K562 (cell line): ENCODE data around the gene MGAT5. TPM values are rescaled to one million over a fixed set of nuclear protein-coding genes. Genes with fewer than 3 reads are reported as not detected.
"Not testable (repeated sequence)": the region's sequence is repeated elsewhere in the genome, so short reads cannot be mapped to it uniquely, and the experiment has no call there.

ENCODE experiments used
- ATAC-seq: fragments of 200-7000 bp; cut with Tn5 transposase; 3 replicates; pipeline ENCODE4 v1.9.1; 2020; ENCODE audit warnings: moderate library complexity
- BruUV-seq: library from RNA; stranded (reverse); fragments of 400-500 nt; replicated peaks from 2 replicates; lab custom pipeline; 2021; lab: Mats Ljungman, UMichigan
- CTCF ChIA-PET: fragments of 300-600 bp; formaldehyde crosslinking; extraction: SDS; loops from one replicate; lab custom pipeline; 2021; ENCODE audit warnings: low intra/inter-chr PET ratio; lab: Yijun Ruan, JAX
- POLR2A ChIA-PET: fragments of 300-600, 350-650 bp; sonication (Branson Sonifier 250); formaldehyde crosslinking; extraction: SDS; loops from one replicate; lab custom pipeline; 2021; ENCODE audit warnings: antibody characterized with exemption, inconsistent platforms; lab: Yijun Ruan, JAX
- DNase-seq, 4 experiments: peaks; one replicate each; pipeline versions ENCODE4 v3.0.0 to v3.0.0-alpha.2; 2011 to 2018; ENCODE audit warnings: low spot score in 3 of 4, mixed read lengths in 3 of 4; ENCODE audit errors: extremely low read depth in 1 of 4
- FAIRE-seq: peaks from 2 replicates; lab custom pipeline; 2011; peaks lifted over from hg19 to GRCh38; lab: Jason Lieb, UNC
- H2AFZ ChIP-seq: 2 replicates; pipeline ENCODE4 v1.6.0; 2011; ENCODE audit warnings: low read depth, low read length, control low read depth, inconsistent platforms
- H3K27ac ChIP-seq: fragments of 200-600 bp; 3 replicates; pipeline ENCODE4 v1.8.0; 2011; ENCODE audit warnings: low read depth, mild to moderate bottlenecking, control low read depth, inconsistent platforms, low read length, moderate library complexity, mixed read lengths; ENCODE audit errors: extremely low read depth
- H3K27me3 ChIP-seq, 2 experiments: fragments of 300-600 bp in 1 of 2; 2 replicates in 1 of 2; 3 replicates in 1 of 2; pipeline versions ENCODE4 v1.6.0 to v1.8.0; 2011; ENCODE audit warnings: inconsistent platforms in 2 of 2, low read length in 2 of 2, mild to moderate bottlenecking in 1 of 2, mixed read lengths in 1 of 2, moderate library complexity in 1 of 2; ENCODE audit not compliant: control insufficient read depth in 2 of 2, insufficient read depth in 2 of 2
- H3K36me3 ChIP-seq: fragments of 300-600 bp; 3 replicates; pipeline ENCODE4 v1.8.0; 2011; ENCODE audit warnings: mild to moderate bottlenecking, low read length, inconsistent platforms; ENCODE audit not compliant: control insufficient read depth, insufficient read depth
- H3K4me1 ChIP-seq, 2 experiments: fragments of 200-600 bp in 1 of 2; replicated peaks in 1 of 2; 2 replicates in 1 of 2; 3 replicates in 1 of 2; pipeline versions ENCODE4 v1.5.1 to v1.8.0; 2011; ENCODE audit warnings: inconsistent platforms in 2 of 2, low read length in 2 of 2, mild to moderate bottlenecking in 1 of 2, mixed read lengths in 1 of 2, moderate library complexity in 1 of 2; ENCODE audit not compliant: control insufficient read depth in 2 of 2, insufficient read depth in 2 of 2
- H3K4me2 ChIP-seq: 2 replicates; pipeline ENCODE4 v1.6.1; 2011; ENCODE audit warnings: low read length, control low read depth, inconsistent platforms, mixed read lengths; ENCODE audit not compliant: insufficient read depth
- H3K4me3 ChIP-seq: fragments of 200-600 bp; sonication (generic), shearing (Covaris generic); 2 replicates; pipeline ENCODE4 v1.5.1; 2016; ENCODE audit warnings: control low read depth, inconsistent platforms
- H3K79me2 ChIP-seq: fragments of 200-600 bp; 3 replicates; pipeline ENCODE4 v1.8.0; 2011; ENCODE audit warnings: low read length, inconsistent platforms; ENCODE audit not compliant: control insufficient read depth, insufficient read depth
- H3K9ac ChIP-seq, 2 experiments: 2 replicates each; pipeline versions ENCODE4 v1.6.0 to v1.6.1; 2011; ENCODE audit warnings: low read depth in 2 of 2, low read length in 2 of 2, control low read depth in 1 of 2, inconsistent platforms in 1 of 2, mild to moderate bottlenecking in 1 of 2, mixed read lengths in 1 of 2; ENCODE audit not compliant: insufficient read depth in 1 of 2
- H3K9me1 ChIP-seq: one replicate; pipeline ENCODE4 v1.6.0; 2011; ENCODE audit warnings: inconsistent platforms, mild to moderate bottlenecking, low read length, moderate library complexity; ENCODE audit not compliant: control insufficient read depth, insufficient read depth
- H3K9me3 ChIP-seq: replicated peaks from 2 replicates; pipeline ENCODE4 v1.5.1; 2011; ENCODE audit warnings: low read depth, low read length, inconsistent platforms; ENCODE audit not compliant: control insufficient read depth, insufficient read depth
- H4K20me1 ChIP-seq: replicated peaks from 2 replicates; pipeline ENCODE4 v1.6.1; 2011; ENCODE audit warnings: low read length, inconsistent platforms, mixed read lengths; ENCODE audit not compliant: control insufficient read depth, insufficient read depth
- KLF1 ChIP-seq: fragments of 450-650 bp; IDR thresholded peaks from 2 replicates; pipeline ENCODE4 v1.6.1; 2016; ENCODE audit warnings: missing genetic modification characterization, missing compliant biosample characterization
- KLF13 ChIP-seq: fragments of 450-650 bp; IDR thresholded peaks from 2 replicates; pipeline ENCODE4 v1.6.1; 2016; ENCODE audit warnings: missing genetic modification characterization, low read depth, mild to moderate bottlenecking, missing compliant biosample characterization, moderate library complexity, borderline replicate concordance
- MBD1 ChIP-seq: fragments of 250-450 bp; sonication (Bioruptor Pico); IDR thresholded peaks from 2 replicates; pipeline ENCODE4 v1.8.0; 2022; ENCODE audit warnings: inconsistent platforms
- TCF7L2 ChIP-seq: fragments of 150-350 bp; IDR thresholded peaks from 2 replicates; pipeline ENCODE4 v1.6.1; 2016; ENCODE audit warnings: low read depth, mild to moderate bottlenecking, low read length, moderate library complexity
- ZKSCAN8 ChIP-seq: fragments of 200-800 bp; sonication (Bioruptor generic); IDR thresholded peaks from 2 replicates; pipeline ENCODE4 v1.6.1; 2016; ENCODE audit warnings: missing genetic modification characterization, missing compliant biosample characterization
- WGBS: fragments of 100-300 bp; shearing (Covaris generic); methylation state at CpG from one replicate; pipeline ENCODE4 v1.1.6; 2016; ENCODE audit warnings: low coverage, mixed read lengths; ENCODE audit not compliant: insufficient coverage; ENCODE audit errors: missing lambda C conversion rate; 5-methylcytosine and 5-hydroxymethylcytosine counted together
- in situ Hi-C: fragments of 300-500 bp; cut with MboI; formaldehyde crosslinking; loops from 4 replicates; pipeline ENCODE4 v1.15.0; 2018; ENCODE audit warnings: inconsistent platforms, mixed read lengths
- intact Hi-C: fragments of 100-400 bp; cut with micrococcal nuclease; formaldehyde crosslinking; loops from 2 replicates; pipeline ENCODE4 v1.14.2; 2022
- polyA plus RNA-seq, 8 experiments: library from polyadenylated mRNA; depleted of rRNA in 4 of 8; stranded (reverse) in 5 of 8; unstranded in 3 of 8; fragments of >200 nt; fragmentation: Nextera tagmentation in 2 of 8; fragmentation: Illumina TruSeq in 1 of 8; extraction: Ambion mirVana in 2 of 8; extraction: Trizol in 1 of 8; gene quantifications; 2 replicates each; pipeline versions ENCODE4 v1.2.1 to v1.2.3, GENCODE V29; 2011 to 2014; ENCODE audit warnings: inconsistent platforms in 1 of 8, missing spikeins in 1 of 8
- total RNA-seq, 7 experiments: library from RNA; depleted of rRNA in 6 of 7; stranded (reverse); fragments of >200 nt in 6 of 7; fragmentation: Illumina TruSeq in 2 of 7; extraction: Trizol in 2 of 7; gene quantifications; 2 replicates each; pipeline versions ENCODE4 v1.2.1 to v1.2.3, GENCODE V29; 2011 to 2021; ENCODE audit warnings: low replicate concordance in 1 of 7
- TF ChIP-seq, protein P1 (sequence below): fragments of 450-650 bp; IDR thresholded peaks from 2 replicates; pipeline ENCODE4 v1.6.1; 2016; ENCODE audit warnings: missing biosample characterization, missing genetic modification characterization

Gene MGAT5
- total and polyA plus RNA-seq, 9 of the 15 experiments (the other 6 are each of a cell fraction or from before 2014, with no cell fraction given), result 1.6 to 18.6 (median 11.1) TPM

DNA sequence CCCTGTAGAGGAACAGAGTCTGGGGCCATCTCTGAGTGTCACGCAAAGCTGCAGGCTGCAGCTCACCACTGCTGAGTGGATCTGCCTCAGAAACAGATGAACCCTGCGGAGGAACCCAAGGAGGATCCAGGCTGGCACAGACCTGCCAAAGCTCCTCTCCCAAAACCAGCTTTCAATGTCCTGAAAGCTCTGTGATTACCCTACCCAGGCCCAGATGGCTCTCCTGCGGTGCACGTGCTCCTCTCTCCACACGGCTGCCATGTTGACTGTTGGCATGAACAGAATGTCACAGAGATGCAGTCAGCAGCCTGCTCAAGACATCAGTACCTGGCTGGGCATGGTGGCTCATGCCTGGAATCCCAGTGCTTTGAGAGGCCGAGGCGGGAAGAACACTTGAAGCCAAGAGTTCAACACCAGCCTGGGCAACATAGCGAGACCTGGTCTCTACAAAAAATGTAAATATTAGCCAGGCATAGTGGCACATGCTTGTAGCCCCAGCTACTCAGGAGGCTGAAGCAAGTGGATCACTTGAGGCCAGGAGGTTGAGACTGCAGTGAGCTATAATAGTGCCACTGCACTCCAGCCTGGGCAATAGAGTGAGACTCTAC, 216.8 kb downstream of the MGAT5 start:
- BruUV-seq, result no TSS peak
- Histone ChIP-seq H3K4me3 (no peak overlapping the region), H3K9me1 (no peaks in the 10 kb centered on the region)

GRCh38 chr2:134476982-134477381, 223.1 kb downstream of the MGAT5 start:
- BruUV-seq, result not testable (repeated sequence)

More for the DNA sequence above, 216.8 kb downstream of the MGAT5 start:
- Histone ChIP-seq H2AFZ (no peak overlapping the region), H3K4me1 (no peaks in the 10 kb centered on the region), H3K9ac (no peak overlapping the region), H3K9me3 (no peaks in the 10 kb centered on the region), H4K20me1 (no peaks in the 10 kb centered on the region; the same call in 1 of the 2 replicates), H3K27me3 (peaks cover 15 to 36% of the 10 kb centered on the region in 2 experiments), H3K79me2 (no peaks in the 10 kb centered on the region), H3K4me2 (no peak overlapping the region), H3K36me3 (no peaks in the 10 kb centered on the region), H3K27ac (no peak overlapping the region)
- FAIRE-seq (no peak), DNase-seq (no peak), ATAC-seq (no peak)
- ChIA-PET POLR2A (interaction anchor here (0.6 kb wide), 1 partner anchor 1159 kb away, joined by 3 read pairs; no protein-coding TSS in a partner anchor), CTCF (no interaction called here)
- in situ Hi-C loops (no loop called here), intact Hi-C loops (no loop called here)
- whole genome bisulfite sequencing, result 0% methylated on average over 8 of the region's 8 CpGs
- TF ChIP-seq, protein P1, sequence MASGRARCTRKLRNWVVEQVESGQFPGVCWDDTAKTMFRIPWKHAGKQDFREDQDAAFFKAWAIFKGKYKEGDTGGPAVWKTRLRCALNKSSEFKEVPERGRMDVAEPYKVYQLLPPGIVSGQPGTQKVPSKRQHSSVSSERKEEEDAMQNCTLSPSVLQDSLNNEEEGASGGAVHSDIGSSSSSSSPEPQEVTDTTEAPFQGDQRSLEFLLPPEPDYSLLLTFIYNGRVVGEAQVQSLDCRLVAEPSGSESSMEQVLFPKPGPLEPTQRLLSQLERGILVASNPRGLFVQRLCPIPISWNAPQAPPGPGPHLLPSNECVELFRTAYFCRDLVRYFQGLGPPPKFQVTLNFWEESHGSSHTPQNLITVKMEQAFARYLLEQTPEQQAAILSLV (tag), result no peak
- no peak for TF ChIP-seq KLF1 (tag)
- no peak for TF ChIP-seq MBD1 (CRISPR knock-in tag)
- no peak for TF ChIP-seq ZKSCAN8 (CRISPR knock-in tag)
- no peak for TF ChIP-seq KLF13 (tag)
- no peak for TF ChIP-seq TCF7L2

More at GRCh38 chr2:134476982-134477381, 223.1 kb downstream of the MGAT5 start:
- CTCF ChIA-PET, ATAC-seq, H3K27me3 ChIP-seq, intact Hi-C loops, H3K79me2 ChIP-seq, H3K9me3 ChIP-seq, H3K9ac ChIP-seq, H3K4me3 ChIP-seq, H3K9me1 ChIP-seq, H3K36me3 ChIP-seq, H3K4me1 ChIP-seq, H3K27ac ChIP-seq, H3K4me2 ChIP-seq, in situ Hi-C loops, H4K20me1 ChIP-seq, DNase-seq, FAIRE-seq, H2AFZ ChIP-seq, POLR2A ChIA-PET: not testable (repeated sequence)
- WGBS, result under 1% methylated on average over 8 of the region's 8 CpGs
